HG02973 (cell line): ENCODE data around the gene KRTAP12-2.
"Not testable (repeated sequence)": the region's sequence is repeated elsewhere in the genome, so short reads cannot be mapped to it uniquely, and the experiment has no call there.

ENCODE experiments used
- ATAC-seq: cut with Tn5 transposase; IDR thresholded peaks from one replicate; pipeline ENCODE4 v1.9.1; 2021; ENCODE audit warnings: moderate library complexity; ENCODE audit not compliant: unreplicated experiment

KRTAP12-2 gene

DNA sequence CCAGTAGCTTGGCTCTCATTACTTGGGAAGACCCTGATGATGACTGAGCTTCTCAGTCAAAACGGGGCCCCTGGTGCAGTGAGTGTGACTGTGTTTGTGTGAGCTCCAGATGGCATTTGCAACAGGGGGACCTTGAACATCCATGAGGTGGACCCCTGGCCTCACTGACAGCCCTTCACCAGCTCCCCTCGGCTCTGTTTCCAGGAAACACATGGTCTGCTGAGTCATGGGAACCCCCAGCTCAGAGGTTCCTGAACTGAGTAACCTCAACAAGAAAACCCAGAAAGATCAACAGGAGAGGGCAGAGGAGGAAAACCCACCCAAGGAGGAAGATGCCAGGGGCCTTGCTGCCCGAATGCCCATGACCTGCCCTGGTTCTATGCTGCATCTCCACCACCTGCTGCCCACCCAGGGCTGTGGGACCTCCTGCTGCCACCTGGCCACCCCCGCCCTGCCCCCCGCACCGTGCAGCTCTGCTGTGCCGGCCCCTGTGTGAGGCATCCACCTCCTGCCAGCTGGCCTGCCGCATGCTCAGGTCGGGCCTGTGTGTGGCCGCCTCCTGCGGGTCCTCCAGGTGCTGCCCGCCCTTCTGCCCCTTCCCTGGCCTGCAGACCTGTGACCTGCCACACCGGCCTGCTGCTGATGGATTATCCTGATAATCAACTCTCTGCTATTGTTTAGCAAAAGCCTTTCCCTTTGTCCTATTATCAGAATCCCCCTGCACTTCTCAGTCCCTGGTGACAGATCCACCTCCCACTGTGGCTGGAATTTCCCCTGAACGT lies 19.5 kb upstream of the KRTAP12-2 start:
- no peak for ATAC-seq

DNA sequence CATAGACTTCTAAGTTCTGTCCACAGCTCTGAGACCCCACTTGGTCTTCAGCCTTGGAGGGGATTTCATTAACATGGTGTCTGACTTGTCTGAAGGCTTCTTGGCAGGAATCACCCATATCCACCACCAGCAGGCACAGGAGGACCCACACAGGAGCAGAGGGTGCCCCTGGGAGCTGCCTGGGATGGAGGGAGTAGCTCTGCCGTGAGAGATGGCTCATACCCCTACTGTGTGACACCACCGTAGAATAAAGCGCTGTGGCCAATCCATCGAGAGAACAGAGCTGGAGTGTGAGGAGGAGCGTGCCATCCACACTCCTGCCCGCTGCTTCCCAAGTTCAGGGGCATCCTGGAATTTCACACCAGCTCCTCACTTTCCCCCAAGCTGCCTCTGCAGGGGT lies 18.3 kb upstream of the KRTAP12-2 start:
- not testable (repeated sequence) for ATAC-seq

DNA sequence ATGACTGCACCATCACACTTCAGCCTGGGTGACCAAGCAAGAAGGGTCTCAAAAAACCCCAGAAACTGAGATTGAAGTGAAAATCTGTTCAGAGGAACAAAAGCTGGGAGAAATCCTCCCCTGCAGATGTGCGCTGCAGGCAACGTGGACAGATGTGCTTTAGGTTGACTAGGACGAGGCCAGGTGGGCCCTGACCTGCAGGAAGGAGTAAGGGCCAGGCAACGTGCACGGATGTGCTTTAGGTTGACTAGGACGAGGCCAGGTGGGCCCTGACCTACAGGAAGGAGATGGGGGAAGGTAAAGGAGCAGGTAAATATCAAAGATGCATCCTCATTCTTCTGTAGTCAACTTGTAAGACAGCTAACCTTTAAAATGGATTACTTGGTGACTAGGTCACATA lies 17.8 kb upstream of the KRTAP12-2 start:
- no peak for ATAC-seq

DNA sequence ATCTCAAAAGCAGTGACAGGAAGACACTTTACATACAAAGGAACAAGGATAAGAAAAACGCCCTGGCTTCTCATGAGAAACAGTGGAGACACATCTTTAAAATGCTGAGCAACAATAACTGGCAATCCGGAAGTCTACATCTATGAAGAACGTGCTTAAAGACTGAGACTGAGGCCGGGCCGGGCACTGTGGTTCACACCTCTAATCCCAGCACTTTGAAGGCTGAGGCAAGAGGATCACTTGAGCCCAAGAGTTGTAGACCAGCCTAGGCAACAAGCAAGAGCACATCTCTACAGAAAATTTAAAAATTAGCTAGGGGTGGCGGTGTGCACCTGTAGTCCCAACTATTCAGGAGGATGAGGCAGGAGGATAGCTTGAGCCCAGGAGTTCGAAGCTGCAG lies 17.4 kb upstream of the KRTAP12-2 start:
- ATAC-seq, result no peak

DNA sequence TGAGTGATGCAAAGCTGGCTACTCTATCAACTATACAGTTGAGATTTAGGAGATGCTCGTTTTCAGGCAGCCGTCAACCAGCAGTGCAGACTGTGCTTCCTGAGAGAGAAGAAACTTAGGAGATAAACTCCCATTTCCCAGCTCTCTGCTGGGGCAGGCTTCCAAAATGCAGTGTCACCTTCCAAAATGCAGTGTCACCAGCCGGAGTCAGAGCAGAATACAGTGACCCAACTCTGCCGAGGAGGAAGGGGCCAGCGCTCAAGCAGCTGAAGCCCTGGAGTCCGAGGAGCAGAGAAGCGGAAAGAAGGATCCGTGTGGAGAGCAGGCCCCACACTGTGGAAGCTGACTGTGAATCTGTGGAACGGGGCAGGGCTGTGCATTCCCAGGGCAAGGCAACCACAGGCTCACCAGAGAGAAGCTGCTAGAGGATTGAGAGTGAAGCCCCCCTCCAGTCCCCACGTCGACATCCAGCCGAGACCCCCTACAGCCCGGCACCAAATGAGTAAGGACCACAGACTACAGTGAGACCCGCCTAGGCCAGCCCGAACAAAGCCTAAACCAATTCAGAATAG lies 15.9 kb upstream of the KRTAP12-2 start:
- ATAC-seq, result no peak

DNA sequence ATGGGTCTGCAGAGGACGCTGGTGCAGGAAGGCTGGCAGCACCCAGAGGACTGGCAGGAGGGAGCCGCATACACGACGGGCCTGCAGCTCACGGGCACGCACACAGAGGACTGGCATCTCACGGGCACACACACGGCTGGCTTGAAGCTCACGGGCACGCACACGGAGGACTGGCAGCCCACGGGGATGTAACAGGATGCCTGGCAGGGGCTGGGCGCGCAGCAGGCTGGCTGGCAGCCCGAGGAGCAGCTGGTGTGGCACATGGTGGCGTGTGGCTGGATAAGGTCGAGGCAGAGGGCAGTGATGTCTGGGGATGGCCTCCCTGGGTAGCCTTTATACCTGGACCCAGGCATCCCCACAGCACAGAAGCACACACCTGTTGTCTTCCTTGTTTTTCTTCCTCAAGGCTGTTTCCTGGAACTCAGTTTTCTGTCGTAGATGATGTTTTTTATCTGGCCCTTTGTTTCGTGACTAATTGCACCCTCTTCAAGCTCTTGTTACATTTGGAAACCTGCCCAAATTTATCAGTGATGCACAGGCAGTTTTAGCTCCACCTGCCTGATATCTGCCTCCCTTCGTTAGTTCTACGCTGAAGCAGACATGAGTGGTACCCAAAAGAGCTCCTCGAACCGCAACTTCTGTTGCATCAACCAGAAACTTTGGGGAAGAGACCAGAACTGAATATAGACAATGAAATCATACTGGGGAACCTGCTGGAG lies 15.3 kb upstream of the KRTAP12-2 start, which contains the start of gene KRTAP12-1:
Gene KRTAP12-1 (minus strand): TSS at position 303 of the 719 bp plus-strand sequence. CDS start 40 bp downstream, at position 263.
- no peak for ATAC-seq

DNA sequence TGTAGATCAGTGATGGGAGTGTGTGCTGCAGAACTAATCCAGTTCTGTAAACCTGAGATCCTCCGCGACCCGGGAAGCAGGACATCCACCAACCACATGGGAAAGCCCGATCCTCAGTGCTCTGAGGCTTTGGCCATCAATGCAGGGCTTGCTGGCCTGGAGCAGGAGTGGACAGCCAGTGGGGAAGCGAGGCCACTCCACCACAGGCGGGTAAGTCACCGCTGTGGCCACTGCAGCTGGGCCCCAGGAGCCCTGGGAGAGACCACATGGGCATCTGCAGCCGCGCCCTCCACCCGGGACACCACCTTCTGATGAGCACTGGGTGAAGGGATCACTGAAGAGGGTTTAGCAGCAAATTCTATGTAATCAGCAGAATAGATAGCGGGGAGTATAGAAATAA lies 14.4 kb upstream of the KRTAP12-2 start:
- no peak for ATAC-seq

DNA sequence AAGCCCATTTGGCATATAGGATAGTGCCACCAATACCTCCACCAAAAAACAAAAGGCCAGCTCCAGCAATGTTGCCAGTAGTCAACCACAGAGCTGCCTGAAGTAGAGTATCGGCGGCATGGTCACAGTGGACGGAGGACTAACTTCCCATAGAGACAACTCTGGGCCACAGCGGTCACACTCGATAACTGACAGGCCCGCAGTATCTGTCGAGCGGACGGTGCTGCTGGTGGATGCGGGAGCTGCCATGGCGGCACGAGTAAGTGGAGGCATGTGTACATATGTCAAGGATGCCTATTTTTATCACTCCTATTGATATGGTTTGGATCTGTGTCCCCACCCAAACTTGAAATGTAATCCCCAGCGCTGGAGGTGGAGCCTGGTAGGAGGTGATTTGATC lies 11.2 kb upstream of the KRTAP12-2 start:
- ATAC-seq, result no peak

DNA sequence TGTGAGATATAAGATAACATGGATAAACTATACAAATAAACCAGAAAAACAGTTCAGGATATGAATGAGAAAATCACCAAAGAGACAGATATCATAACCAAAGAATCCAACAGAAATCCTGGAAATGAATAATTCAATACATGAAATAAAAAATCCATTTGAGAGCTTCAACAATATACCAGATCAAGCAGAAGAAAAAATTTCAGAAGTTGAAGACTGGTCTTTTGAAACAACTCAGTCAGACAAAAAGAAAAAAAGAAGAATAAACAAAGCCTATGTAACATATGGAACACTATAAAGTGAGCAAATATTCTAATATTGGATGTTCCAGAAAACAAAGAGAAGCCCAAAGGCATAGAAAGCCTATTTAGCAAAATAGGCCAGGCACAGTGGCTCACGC lies 5.2 kb upstream of the KRTAP12-2 start:
- no peak for ATAC-seq

DNA sequence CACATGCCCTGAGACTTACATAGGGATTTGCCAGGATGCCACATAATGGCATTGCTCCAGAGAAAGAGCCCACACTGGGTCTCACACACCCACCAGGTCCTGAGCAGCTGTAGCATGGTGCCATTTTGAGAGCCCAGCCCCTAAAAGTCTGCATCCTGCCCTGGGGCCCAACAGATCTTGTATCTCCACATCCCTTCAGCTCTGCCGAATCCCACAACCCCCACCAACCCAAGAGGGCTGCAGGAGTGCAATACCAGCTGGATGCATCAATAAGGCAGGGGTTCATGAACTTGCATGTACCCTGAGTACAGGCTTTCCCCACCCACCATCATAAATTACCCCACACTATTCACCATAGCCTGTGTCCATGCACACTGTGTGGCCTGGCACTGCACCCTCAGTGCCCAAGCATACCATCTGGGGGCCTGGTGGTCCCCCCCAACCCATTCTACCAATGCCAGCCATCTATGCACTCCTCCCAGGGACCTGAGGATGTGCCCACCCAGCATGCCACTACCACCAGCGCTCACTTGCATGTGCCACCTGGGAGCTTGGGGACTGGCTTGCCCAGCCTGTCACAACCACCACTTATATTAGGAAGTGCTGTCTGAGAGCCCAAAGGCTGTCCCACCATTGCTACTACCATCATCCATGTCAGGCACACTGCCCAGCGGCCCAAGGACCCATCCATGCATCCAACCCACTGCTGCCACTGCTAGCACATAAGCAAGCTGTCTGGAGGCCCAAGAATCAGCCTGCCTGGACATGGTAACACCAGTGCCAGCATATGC lies 4.1 kb upstream of the KRTAP12-2 start:
- ATAC-seq, result no peak

DNA sequence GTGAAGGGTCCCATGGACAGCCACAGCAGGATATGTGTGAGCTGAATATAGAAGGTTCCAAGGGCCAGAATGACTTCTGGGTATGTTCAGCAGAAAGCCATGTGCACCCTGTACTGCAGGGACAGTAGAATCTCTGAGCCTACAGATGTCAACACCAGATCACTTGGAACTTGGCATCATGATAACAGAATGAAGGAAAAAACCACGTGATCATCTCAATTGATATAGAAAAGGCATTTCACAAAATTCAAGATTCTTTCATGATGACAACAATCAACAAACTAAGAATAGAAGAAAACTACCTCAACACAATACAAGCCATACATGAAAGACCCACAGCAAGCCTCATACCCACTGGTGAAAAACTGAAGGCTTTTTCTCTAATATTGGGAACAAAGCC lies 885 bp upstream of the KRTAP12-2 start:
- no peak for ATAC-seq

DNA sequence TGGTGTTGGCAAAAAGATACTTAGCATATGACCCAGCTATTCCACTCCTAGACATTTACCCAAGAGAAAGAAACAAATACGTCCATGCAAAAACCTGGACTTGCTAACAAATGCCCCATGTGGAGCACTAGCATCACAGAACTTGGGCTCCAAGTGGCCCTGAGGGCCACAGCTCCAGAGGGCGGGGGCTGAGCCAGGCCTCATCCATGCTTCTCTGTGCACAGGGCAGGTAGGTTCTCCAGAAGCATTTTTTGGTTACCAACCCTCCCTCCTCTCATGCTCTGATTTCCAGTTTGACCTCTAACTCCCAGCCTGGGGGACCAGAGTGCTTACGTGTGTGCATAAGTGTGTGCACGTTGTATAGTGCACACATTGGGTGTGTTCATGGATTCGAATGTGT lies 2.0 kb downstream of the KRTAP12-2 start:
- no peak for ATAC-seq

DNA sequence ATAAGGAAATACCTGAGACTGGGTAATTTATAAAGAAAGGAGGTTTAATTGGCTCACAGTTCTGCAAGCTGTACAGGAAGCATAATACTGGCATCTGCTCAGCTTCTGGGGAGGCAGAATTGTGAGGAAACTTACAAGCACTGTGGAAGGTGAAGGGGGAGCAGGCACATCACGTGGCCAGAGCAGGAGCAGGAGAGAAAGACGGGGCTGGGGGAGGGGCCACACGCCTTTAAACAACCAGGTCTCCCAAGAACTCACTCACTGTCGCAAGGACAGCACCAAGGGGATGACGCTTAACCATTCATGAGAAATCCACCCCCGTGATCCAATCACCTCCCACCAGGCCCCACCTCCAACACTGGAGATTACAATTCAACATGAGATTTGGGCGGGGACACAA lies 5.2 kb downstream of the KRTAP12-2 start:
- ATAC-seq, result not testable (repeated sequence)

DNA sequence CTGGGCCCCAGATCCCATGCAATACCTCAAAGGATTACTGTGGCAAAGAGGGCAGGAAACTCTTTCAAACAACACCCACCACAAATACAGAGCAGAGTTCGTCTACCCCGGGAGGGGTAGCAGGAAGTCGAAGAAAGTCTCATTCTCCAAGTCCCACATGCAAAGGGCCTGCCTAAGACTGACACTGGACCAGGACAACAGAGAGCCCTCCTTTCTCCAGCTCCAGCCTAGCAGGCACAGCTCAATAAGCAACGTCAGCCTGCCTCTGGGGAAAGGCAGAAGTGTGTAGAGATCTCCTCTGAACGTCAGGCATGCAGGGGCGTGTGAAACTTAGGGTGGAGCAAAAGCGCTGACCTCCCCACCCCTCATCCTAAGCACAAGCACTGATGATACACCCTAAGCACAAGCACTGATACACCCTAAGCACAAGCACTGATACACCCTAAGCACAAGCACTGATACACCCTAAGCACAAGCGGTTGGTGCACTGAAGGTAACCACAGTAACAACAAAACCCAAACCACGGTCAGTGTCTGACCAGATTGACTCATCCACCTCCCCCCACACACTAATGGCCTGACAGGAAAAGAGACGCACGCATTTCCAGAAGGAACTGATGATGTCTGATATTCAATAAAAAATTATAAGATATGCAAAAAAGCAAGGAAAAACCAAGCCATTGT lies 7.7 kb downstream of the KRTAP12-2 start:
- no peak for ATAC-seq

DNA sequence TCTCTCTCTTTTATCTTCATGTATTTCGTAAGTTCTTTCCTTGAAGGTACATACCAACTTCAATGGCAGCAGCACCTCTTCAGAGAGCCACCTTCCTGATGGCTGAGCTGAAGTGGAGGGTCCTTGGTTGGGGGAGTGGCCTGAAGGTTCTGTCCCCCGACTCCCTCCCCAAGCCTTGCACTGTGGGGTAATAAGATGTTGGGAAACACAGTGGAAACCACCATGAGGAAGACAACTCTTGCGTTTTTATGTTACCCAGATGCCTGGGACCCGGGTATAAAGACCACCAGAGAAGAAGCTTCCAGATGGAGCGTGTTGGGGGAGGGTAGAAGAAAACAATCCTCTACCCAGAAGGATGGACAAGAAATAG lies 8.2 kb downstream of the KRTAP12-2 start:
- ATAC-seq, result no peak

DNA sequence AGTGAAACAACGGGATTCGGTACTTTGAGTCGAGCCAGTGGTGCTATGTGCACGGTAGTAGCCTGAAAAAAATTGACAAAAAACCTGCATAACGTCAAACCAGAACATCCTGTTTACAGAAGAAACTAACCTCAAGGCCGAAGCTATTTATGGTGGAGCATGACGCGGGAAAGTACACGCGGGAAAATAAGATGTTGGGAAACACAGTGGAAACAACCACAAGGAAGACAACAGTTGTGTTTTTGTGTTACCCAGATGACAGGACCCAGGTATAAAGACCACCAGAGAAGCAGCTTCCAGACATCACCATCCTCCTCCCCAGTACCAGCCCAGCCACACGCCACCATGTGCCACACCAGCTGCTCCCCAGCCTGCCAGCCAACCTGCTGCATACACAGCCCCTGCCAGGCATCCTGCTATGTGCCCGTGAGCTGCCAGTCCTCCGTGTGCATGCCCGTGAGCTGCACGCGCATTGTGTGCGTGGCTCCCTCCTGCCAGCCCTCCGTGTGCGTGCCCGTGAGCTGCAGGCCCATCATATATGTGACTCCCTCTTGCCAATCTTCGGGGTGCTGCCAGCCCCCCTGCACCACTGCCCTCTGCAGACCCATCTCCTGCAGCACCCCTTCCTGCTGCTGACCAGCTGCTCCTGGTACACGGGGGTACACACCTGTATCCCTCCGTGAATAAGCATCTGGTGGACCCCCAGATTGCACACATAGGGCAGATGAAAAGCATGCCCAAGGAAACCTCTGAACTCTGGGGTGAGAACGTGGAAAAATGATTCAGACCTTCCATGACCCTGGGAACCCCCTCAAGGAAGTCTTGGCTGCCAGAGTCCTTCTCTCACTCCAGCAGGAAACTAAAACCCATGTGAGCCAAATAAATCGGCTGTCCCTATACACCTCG lies 8.8 kb downstream of the KRTAP12-2 start, which contains the start of gene KRTAP12-3:
Gene KRTAP12-3 (plus strand): TSS at position 298 of the 906 bp plus-strand sequence. CDS start 48 bp downstream, at position 346.
- no peak for ATAC-seq

DNA sequence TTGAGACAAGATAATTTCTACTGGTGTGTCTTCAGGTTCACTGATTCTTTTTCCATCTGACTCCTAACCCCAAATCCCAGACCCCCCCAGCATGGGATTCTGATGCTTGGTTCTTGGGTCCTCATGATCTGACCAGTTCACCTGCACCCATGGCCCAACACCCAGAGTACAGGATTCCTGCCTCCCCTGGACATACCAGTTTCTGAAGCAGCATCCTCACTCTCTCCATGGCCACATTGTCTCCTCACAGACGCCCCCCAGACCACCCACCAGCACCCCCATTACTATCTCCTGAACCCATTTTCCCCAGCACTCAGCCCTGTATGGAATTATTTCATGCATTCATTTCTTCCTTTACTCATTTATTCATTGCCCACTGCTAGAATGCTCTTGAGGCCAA lies 9.9 kb downstream of the KRTAP12-2 start:
- ATAC-seq, result no peak

DNA sequence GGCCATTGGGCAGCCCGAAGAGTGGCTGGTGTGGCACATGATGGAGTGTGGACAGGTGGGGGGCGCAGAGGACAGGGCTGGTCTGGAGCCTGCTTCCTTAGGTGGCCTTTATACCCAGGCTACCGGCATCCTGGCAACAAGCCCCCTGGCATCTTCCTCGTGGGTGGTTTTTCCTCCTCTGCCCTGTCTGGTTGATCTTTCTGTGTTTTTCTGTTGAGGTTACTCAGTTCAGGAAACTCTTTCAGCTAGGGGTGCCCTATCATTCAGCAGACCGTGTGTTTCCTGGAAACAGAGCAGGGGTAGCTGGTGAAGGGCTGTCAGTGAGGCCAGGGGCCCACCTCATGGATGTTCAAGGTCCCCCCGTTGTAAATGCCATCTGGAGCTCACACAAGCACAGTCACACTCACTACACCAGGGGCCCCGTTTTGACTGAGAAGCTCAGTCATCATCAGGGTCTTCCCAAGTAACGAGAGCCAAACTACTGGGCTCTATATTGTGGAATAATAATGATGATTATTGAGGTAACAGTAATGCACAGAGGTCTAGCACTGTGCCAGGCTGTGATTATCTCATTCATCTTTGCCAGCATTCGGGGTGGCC lies 12.1 kb downstream of the KRTAP12-2 start, which contains the start of gene KRTAP12-4:
Gene KRTAP12-4 (minus strand): TSS at position 84 of the 600 bp plus-strand sequence. CDS start 45 bp downstream, at position 39.
- no peak for ATAC-seq
